GM12874 (cell line): ENCODE results near the gene DAP.

ENCODE experiments used
- CTCF ChIP-seq: IDR thresholded peaks from 2 replicates; pipeline ENCODE4 v1.5.1; 2011; ENCODE audit warnings: low read depth, mild to moderate bottlenecking, control low read depth, low read length, moderate library complexity; ENCODE audit not compliant: insufficient read depth

Gene DAP

GRCh38 chr5:10726179-10726912 lies 34.7 kb downstream of the DAP start:
- no peak for TF ChIP-seq CTCF

GRCh38 chr5:10725636-10726035 lies 35.4 kb downstream of the DAP start:
- no peak for TF ChIP-seq CTCF

DNA sequence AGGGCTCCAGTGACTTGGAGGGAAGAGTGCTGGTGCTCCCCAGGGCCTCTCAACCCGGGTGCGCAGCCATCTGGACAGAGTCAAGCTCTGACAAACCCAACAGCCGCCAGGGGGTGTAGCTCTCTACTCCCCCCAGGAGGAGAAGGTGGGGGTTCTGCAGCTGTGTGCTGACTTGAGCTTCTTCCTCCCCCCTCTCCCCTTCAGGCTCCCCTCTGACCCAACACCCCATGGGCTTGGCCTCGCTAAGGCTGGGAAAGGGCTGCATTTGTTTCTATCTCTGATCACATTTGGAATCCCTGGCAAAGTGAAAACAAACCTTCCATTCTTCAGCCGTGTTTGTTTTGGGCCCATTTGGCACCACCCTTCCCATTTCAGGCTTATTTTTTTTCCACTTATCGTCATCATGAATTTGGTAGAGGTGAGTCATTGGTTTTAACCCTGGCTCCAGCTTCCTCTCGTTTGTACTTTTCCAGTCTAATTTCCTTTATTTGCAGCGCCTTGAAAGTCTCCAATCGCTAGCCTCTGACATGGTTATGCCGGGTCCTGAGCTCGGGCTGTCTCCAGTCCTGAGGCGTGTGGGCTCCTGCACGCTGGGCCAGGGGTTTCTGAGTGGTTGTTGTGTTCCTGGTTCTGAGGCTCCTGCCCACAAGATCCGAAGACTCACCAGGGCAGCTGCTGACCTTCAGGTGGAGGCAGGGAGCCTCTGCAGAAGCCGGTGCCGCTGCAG lies 36.1 kb downstream of the DAP start:
- no peak for TF ChIP-seq CTCF

GRCh38 chr5:10723514-10723913 lies 37.5 kb downstream of the DAP start:
- TF ChIP-seq CTCF, result no peak

DNA sequence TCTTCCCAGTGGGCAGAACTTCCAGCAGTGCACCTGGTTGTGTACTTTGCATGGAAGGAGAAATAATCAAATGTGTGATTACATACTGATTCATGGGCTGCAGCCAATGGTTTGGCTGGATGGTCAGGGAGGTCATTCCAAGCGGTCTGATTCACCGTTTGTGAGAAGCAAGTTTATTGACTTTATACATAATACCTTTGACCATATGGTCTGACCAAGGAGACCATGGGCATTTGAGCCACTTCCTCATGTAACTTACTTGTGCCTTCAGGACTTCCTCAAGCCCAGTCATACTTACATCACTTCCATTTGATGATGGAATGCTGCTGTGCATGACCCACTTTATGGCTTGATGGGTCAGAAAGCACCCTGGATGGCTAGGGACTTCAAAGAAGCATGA lies 41.1 kb downstream of the DAP start:
- TF ChIP-seq CTCF, result no peak

DNA sequence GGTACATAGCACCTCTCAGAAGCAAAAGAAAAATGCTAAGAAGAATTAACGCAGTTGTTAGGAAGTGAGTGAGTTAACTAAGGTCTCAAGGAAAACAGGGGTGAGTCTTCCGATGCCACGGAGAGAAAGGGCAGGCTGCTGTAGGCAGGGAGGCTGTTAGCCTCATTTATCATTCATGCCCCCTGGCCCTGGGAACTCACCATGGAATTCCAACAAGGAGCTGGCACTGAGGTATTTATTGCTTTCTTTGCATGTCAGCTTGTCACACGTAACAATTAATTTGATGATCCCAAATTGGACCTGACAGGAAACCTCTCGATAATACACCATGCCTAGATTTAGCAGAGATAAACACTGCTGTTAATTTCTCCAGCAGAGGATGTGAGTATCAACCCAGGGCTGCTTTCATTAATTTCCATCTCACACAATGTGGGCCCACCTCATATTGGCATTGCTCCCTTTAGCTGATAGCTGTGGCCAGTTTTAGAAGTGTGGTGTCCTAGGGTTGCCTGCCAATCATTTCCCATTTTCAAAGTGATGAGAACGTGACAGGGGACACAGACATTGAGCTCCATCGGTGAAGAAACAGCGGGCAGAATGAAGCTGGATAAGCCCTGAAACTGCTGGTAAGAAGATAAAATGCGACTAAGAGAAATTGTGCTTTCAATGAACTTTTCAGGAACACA lies 45.3 kb downstream of the DAP start:
- TF ChIP-seq CTCF, result no peak
